OCI-LY7 (cell line): ENCODE data around the gene DUSP9. TPM values are rescaled to one million over a fixed set of nuclear protein-coding genes. Genes with fewer than 3 reads are reported as not detected.

Experiments
- BruUV-seq: library from RNA; stranded (reverse); fragments of 400-500 nt; replicated peaks from 2 replicates; lab custom pipeline; 2021; lab: Mats Ljungman, UMichigan
- CTCF ChIA-PET: fragments of 300-600 bp; sonication (Branson Sonifier 250); formaldehyde crosslinking; loops from one replicate; lab custom pipeline; 2022; ENCODE audit warnings: antibody characterized with exemption; ENCODE audit not compliant: unreplicated experiment; lab: Charles Lee
- POLR2A ChIA-PET: fragments of 300-600 bp; sonication (Branson Sonifier 250); formaldehyde crosslinking; loops from one replicate; lab custom pipeline; 2022; ENCODE audit warnings: antibody characterized with exemption; lab: Charles Lee
- DNase-seq: peaks from one replicate; pipeline ENCODE4 v3.0.0-alpha.2; 2015; ENCODE audit warnings: low spot score
- H2AFZ ChIP-seq: fragments of 200-600 bp; sonication (generic), shearing (Covaris generic); 2 replicates; pipeline ENCODE4 v1.6.1; 2014; ENCODE audit warnings: mild to moderate bottlenecking, antibody characterized with exemption, low read length, moderate library complexity
- H3K27ac ChIP-seq: fragments of 200-600 bp; sonication (generic); 2 replicates; pipeline ENCODE4 v1.5.1; 2014; ENCODE audit warnings: mixed run types, low read depth, mild to moderate bottlenecking, moderate library complexity, low read length, inconsistent platforms; ENCODE audit not compliant: poor library complexity, severe bottlenecking
- H3K36me3 ChIP-seq: fragments of 200-600 bp; sonication (generic); 2 replicates; pipeline ENCODE4 v1.6.1; 2014; ENCODE audit warnings: mild to moderate bottlenecking, antibody characterized with exemption, low read length, moderate library complexity, mixed read lengths; ENCODE audit not compliant: insufficient read depth
- H3K4me1 ChIP-seq: fragments of 200-600 bp; sonication (generic); 2 replicates; pipeline ENCODE4 v1.5.1; 2014; ENCODE audit warnings: mild to moderate bottlenecking, low read length; ENCODE audit not compliant: insufficient read depth, poor library complexity, severe bottlenecking
- H3K4me2 ChIP-seq: fragments of 200-600 bp; sonication (generic); 2 replicates; pipeline ENCODE4 v1.6.1; 2014; ENCODE audit warnings: mild to moderate bottlenecking, low read length
- H3K4me3 ChIP-seq: fragments of 200-600 bp; sonication (generic); 2 replicates; pipeline ENCODE4 v1.5.1; 2014; ENCODE audit warnings: mild to moderate bottlenecking, low read depth, low read length; ENCODE audit not compliant: poor library complexity, severe bottlenecking
- H3K79me2 ChIP-seq: fragments of 200-600 bp; sonication (generic); 2 replicates; pipeline ENCODE4 v1.6.1; 2016; ENCODE audit warnings: low read depth, mild to moderate bottlenecking, low read length, moderate library complexity, mixed read lengths; ENCODE audit not compliant: insufficient read depth
- H3K9me2 ChIP-seq: fragments of 200-600 bp; sonication (generic); 2 replicates; pipeline ENCODE4 v1.6.1; 2016; ENCODE audit warnings: mild to moderate bottlenecking, low read length, mixed read lengths; ENCODE audit not compliant: insufficient read depth
- H3K9me3 ChIP-seq: fragments of 200-600 bp; sonication (generic); 2 replicates; pipeline ENCODE4 v1.6.1; 2014; ENCODE audit warnings: mild to moderate bottlenecking, mixed run types, low read length, mixed read lengths
- H4K20me1 ChIP-seq: fragments of 200-600 bp; sonication (generic); 2 replicates; pipeline ENCODE4 v1.6.1; 2014; ENCODE audit warnings: mild to moderate bottlenecking, antibody characterized with exemption, low read length, moderate library complexity, mixed read lengths; ENCODE audit not compliant: insufficient read depth
- EZH2phosphoT487 ChIP-seq: fragments of 200-600 bp; sonication (generic); IDR thresholded peaks from 2 replicates; pipeline ENCODE4 v1.6.1; 2018; ENCODE audit warnings: low read depth, borderline replicate concordance, mild to moderate bottlenecking, mixed run types, antibody characterized with exemption, low read length, moderate library complexity, mixed read lengths
- intact Hi-C: fragments of 100-400 bp; cut with micrococcal nuclease; formaldehyde crosslinking; loops from one replicate; pipeline ENCODE4 v1.10.0; 2022; ENCODE audit not compliant: unreplicated experiment
- total RNA-seq, 2 experiments: library from RNA; depleted of rRNA in 1 of 2; stranded (reverse); fragments of >200 nt in 1 of 2; shearing (Covaris generic) in 1 of 2; gene quantifications; 2 replicates each; pipeline ENCODE4 v1.2.3, GENCODE V29; 2014 to 2022
- TF ChIP-seq, protein P1 (sequence below): fragments of 200-600 bp; sonication (generic); conservative IDR thresholded peaks from 2 replicates; pipeline ENCODE4 v1.5.1; 2014; ENCODE audit warnings: mild to moderate bottlenecking, antibody characterized with exemption, low read length, moderate library complexity, mixed read lengths

The DUSP9 gene
- total RNA-seq, 2 experiments from 2014 or later, result not detected

DNA sequence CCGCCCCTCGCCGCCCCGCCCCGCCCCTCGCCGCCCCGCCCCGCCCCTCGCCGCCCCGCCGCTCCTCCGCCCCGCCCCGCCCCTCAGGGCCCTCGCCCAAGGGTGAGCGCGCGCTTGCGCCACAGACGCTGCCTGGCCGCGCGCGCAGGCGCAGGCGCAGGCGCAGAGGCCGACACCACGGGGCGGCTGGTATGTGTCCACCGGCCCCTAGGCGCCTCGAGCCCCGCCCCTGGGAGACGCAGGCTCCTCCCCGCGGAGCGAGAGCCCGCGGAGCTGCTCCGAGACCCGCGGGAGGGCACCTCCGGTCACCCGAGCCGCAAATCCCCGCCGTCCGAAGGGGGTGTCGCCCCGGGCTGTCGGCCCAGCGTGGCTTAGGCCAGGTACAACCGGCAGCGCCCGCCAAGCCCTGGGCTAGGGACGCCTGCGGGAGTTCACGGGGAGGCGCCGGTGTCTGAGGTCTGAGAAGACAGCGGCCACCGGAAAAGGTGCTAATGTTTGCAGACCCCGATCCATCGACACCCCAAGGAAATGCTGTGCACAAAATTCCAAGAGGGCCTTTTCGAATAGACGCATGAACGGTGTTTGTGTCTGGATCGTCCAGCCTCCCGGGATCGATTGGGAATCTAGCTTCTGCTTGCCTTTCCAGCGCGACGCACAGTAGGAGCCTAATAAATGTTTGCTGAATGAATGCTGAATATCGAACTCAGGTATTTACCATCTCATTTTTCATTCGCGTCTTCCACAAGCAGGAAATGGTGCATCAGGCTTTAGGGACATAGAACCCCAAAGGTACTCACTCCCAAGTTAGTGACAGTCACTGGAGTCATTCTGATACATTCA lies 47.6 kb upstream of the DUSP9 start:
- Histone ChIP-seq H3K9me3 (no peaks in the 10 kb centered on the region), H3K27ac (peak overlapping the region; percentile 18), H4K20me1 (no peaks in the 10 kb centered on the region), H3K36me3 (no peaks in the 10 kb centered on the region), H3K4me2 (peak overlapping the region; percentile 86), H3K4me1 (peaks cover 22% of the 10 kb centered on the region), H3K9me2 (no peaks in the 10 kb centered on the region), H2AFZ (peak overlapping the region; percentile 85), H3K4me3 (peak overlapping the region; percentile 81), H3K79me2 (peaks cover 10% of the 10 kb centered on the region; the same call in 1 of the 2 replicates)
- peak; percentile 91 for DNase-seq
- BruUV-seq, result no TSS peak
- POLR2A ChIA-PET, result no interaction called here
- intact Hi-C loops, result loop anchor here (2.0 kb wide), 1 partner anchor 45 kb away; no protein-coding TSS in a partner anchor
- TF ChIP-seq, protein P1, sequence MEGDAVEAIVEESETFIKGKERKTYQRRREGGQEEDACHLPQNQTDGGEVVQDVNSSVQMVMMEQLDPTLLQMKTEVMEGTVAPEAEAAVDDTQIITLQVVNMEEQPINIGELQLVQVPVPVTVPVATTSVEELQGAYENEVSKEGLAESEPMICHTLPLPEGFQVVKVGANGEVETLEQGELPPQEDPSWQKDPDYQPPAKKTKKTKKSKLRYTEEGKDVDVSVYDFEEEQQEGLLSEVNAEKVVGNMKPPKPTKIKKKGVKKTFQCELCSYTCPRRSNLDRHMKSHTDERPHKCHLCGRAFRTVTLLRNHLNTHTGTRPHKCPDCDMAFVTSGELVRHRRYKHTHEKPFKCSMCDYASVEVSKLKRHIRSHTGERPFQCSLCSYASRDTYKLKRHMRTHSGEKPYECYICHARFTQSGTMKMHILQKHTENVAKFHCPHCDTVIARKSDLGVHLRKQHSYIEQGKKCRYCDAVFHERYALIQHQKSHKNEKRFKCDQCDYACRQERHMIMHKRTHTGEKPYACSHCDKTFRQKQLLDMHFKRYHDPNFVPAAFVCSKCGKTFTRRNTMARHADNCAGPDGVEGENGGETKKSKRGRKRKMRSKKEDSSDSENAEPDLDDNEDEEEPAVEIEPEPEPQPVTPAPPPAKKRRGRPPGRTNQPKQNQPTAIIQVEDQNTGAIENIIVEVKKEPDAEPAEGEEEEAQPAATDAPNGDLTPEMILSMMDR, result no peak
- TF ChIP-seq EZH2phosphoT487, result no peak
- CTCF ChIA-PET, result no interaction called here

DNA sequence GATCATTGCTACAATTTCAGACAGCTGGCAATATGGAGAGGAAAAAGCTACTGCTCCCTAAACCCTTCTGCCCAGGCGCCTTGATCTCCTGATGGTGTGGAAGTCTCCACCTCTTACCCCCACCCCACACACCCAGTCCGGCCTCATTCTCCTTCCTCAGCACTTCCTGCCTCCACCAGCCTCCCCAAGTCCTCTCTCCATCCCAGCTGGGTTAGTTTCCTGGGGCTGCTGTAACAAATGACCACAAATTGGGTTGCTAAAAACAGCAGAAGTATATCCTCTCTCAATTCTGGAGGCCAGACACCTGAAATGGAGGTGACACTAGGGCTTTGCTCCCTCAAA lies 47.0 kb upstream of the DUSP9 start:
- Histone ChIP-seq H3K4me3 (peak overlapping the region; percentile 81), H3K36me3 (no peaks in the 10 kb centered on the region), H3K4me1 (peaks cover 22% of the 10 kb centered on the region), H3K79me2 (peaks cover 10% of the 10 kb centered on the region; the same call in 1 of the 2 replicates), H2AFZ (peak overlapping the region; percentile 85; the same call in 1 of the 2 replicates), H3K9me3 (no peaks in the 10 kb centered on the region), H4K20me1 (no peaks in the 10 kb centered on the region), H3K4me2 (peak overlapping the region; percentile 86), H3K27ac (no peak overlapping the region), H3K9me2 (no peaks in the 10 kb centered on the region)
- BruUV-seq, result no TSS peak
- CTCF ChIA-PET, result no interaction called here
- intact Hi-C loops, result loop anchor here (2.0 kb wide), 1 partner anchor 45 kb away; no protein-coding TSS in a partner anchor
- peak; percentile 26 for DNase-seq
- POLR2A ChIA-PET, result no interaction called here
- TF ChIP-seq, protein P1, result no peak
- TF ChIP-seq EZH2phosphoT487, result no peak

DNA sequence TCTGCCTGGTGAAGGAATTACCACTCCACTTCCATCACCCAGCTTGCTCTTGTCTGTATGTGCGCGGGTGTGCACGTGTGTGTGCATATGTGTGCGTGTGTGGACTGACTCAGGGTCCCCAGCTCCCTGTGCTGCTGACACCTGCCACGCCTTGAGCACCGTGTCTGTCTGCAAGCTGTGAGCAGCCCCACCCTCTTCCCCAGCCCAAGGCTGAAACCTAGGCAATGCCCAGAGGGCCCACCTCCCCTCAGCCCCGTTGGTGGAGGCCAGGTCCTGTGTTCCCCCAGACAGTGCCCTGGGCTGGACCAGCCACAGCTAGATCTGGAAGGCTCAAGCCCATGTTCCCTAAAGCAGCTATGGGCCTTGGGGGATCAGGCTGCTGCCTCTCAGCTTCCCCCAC lies 46.1 kb upstream of the DUSP9 start:
- H3K79me2 ChIP-seq, result peaks cover 10% of the 10 kb centered on the region; the same call in 1 of the 2 replicates
- POLR2A ChIA-PET, result no interaction called here
- BruUV-seq, result no TSS peak
- no peaks in the 10 kb centered on the region for H4K20me1 ChIP-seq
- H3K4me3 ChIP-seq, result no peak overlapping the region
- no peaks in the 10 kb centered on the region for H3K9me2 ChIP-seq
- intact Hi-C loops, result loop anchor here (2.0 kb wide), 1 partner anchor 46 kb away; no protein-coding TSS in a partner anchor
- no peak overlapping the region for H3K27ac ChIP-seq
- no peaks in the 10 kb centered on the region for H3K36me3 ChIP-seq
- H3K4me1 ChIP-seq, result peaks cover 22% of the 10 kb centered on the region
- no peak for DNase-seq
- TF ChIP-seq EZH2phosphoT487, result no peak
- TF ChIP-seq, protein P1, result no peak
- peak overlapping the region; percentile 86 for H3K4me2 ChIP-seq
- CTCF ChIA-PET, result no interaction called here
- H3K9me3 ChIP-seq, result no peaks in the 10 kb centered on the region
- H2AFZ ChIP-seq, result no peak overlapping the region
